GM21576 (cell line): ENCODE measurements around the gene DDX4.
"Not testable (repeated sequence)": the region's sequence is repeated elsewhere in the genome, so short reads cannot be mapped to it uniquely, and the experiment has no call there.

Experiments used
- ATAC-seq: cut with Tn5 transposase; IDR thresholded peaks from one replicate; pipeline ENCODE4 v1.9.1; 2021; ENCODE audit warnings: mild to moderate bottlenecking, moderate library complexity; ENCODE audit not compliant: unreplicated experiment

The DDX4 gene

GRCh38 chr5:55720188-55720703 is 17.6 kb upstream of the DDX4 start:
- ATAC-seq, result no peak

- no peak for ATAC-seq
Observed at GRCh38 chr5:55724281-55724680, 13.6 kb upstream of the DDX4 start.

GRCh38 chr5:55731848-55732247 is 6.0 kb upstream of the DDX4 start:
- no peak for ATAC-seq

GRCh38 chr5:55732585-55732984 is 5.3 kb upstream of the DDX4 start:
- ATAC-seq, result no peak

GRCh38 chr5:55734658-55735057 is 3.2 kb upstream of the DDX4 start:
- ATAC-seq, result no peak

- no peak for ATAC-seq
Observed at GRCh38 chr5:55742778-55743177, 4.9 kb downstream of the DDX4 start.

GRCh38 chr5:55747778-55748318 is 10.0 kb downstream of the DDX4 start:
- ATAC-seq, result no peak

GRCh38 chr5:55749387-55749786 is 11.5 kb downstream of the DDX4 start:
- ATAC-seq, result no peak

- ATAC-seq, result no peak
Observed at GRCh38 chr5:55750063-55750462, 12.2 kb downstream of the DDX4 start.

GRCh38 chr5:55750499-55750898 is 12.6 kb downstream of the DDX4 start:
- ATAC-seq, result no peak

GRCh38 chr5:55758231-55758630 is 20.4 kb downstream of the DDX4 start:
- no peak for ATAC-seq

GRCh38 chr5:55758714-55759113 is 20.9 kb downstream of the DDX4 start:
- no peak for ATAC-seq

- ATAC-seq, result not testable (repeated sequence)
Observed at GRCh38 chr5:55761721-55762120, 23.9 kb downstream of the DDX4 start.

GRCh38 chr5:55763746-55764420 is 26.0 kb downstream of the DDX4 start:
- ATAC-seq, result no peak

GRCh38 chr5:55768279-55768678 is 30.4 kb downstream of the DDX4 start:
- no peak for ATAC-seq

GRCh38 chr5:55771175-55771655 is 33.4 kb downstream of the DDX4 start:
- ATAC-seq, result no peak

- ATAC-seq, result no peak
Observed at GRCh38 chr5:55773057-55773456, 35.2 kb downstream of the DDX4 start.

- ATAC-seq, result no peak
Observed at GRCh38 chr5:55777332-55777731, 39.5 kb downstream of the DDX4 start.

- no peak for ATAC-seq
Observed at GRCh38 chr5:55800924-55801323, 63.1 kb downstream of the DDX4 start.

- not testable (repeated sequence) for ATAC-seq
Observed at GRCh38 chr5:55808814-55809213, 71.0 kb downstream of the DDX4 start.

- not testable (repeated sequence) for ATAC-seq
Observed at GRCh38 chr5:55815939-55816338, 78.1 kb downstream of the DDX4 start.

GRCh38 chr5:55816342-55816741 is 78.5 kb downstream of the DDX4 start:
- no peak for ATAC-seq

- ATAC-seq, result no peak
Observed at GRCh38 chr5:55817030-55817429, 79.2 kb downstream of the DDX4 start.
